Suppressor macrophage (primary cell): ENCODE results near the gene PTGIS.

Source experiments
- DNase-seq, 4 experiments: peaks; one replicate each; pipeline ENCODE4 v3.0.0-alpha.2; 2020 to 2022

PTGIS gene

DNA sequence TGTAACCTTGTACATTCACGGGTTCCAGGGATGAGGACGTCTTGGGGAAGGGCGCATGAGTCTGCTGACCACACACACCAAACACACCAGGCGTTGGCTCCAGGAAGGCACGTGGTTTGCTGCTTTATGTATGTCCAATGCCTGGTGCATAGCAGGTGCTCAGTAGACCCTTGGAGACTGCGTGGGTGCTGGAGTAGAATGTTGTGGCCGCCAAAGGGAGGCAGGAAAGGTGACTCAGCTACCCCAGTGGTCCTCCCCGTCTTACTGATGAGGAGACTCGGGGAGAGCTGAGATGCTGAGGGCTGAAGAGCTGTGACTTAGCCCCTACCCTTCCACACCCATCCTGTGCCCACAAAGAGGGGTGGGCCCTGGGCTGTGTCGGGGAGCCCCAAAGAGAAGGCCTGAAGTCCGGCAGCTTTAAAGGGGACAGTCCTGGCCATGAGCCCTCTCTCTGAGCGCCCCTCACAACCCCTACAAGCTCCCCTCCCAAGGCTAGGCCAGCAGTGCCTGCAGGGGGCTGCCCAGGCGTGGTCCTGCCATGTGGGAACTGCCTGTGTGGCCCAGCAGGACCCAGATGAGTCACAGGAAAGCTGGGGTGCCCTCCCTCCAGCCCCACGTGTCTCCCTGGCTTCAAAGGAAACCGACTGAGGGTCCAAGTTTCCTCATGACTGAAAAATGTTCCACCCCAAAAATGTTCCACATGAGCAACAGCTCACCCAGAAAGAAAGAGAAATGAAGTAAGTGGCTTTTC, 28.0 kb upstream of the PTGIS start:
- DNase-seq, result no peak

- DNase-seq, result no peak
Observed at GRCh38 chr20:49595346-49595745, 27.4 kb upstream of the PTGIS start.

DNA sequence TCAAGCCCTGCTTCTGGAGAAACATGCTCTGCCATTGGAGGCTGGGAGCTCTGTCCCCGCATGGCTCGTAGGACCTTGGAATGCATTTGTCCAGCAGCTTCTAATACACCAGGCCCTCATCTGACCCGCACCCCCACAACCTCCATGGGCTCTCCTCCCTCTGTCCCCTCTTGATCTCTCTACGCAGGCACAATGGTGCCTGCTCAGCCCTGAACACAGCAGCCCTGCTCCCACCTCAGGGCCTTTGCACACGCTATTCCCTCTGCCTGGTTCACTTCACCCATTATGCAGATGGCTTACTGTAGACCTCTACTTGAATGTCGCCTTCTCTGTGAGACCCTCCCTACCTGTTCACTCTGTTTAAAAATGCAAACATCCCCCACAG, 27.0 kb upstream of the PTGIS start:
- DNase-seq, result no peak

GRCh38 chr20:49594143-49594930, 26.4 kb upstream of the PTGIS start:
- no peak for DNase-seq

DNA sequence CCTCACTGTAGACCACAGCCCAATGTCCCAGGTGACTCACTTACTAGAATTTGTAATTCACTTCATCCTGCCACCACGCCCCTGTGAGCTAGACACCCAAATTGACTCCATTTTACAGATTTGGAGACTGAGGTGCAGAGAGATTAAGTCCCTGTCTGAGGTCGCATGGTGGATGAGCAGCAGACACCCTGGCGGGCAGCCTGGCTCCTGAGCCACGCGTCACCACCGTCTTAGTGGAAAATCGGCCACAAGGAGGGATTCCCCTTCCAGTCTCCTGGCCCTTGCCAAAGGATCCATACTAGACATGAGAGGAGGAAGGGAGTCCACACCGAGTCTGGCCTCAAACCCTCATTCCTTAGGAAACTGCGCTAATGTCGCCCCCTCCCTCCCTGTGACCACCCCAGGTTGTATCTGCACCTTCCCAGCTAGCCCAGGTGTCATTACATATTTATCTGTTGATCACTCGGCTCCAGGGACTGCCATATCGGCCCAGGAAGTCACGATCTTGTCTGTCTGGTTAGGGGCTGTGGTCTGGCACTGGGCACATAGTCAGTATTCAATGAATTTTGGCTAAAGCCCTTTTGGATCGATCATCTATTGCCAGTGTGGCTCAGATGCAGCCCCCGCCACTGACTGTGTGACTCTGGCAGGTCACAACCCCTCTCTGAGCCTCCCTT, 25.7 kb upstream of the PTGIS start:
- DNase-seq, result no peak

DNA sequence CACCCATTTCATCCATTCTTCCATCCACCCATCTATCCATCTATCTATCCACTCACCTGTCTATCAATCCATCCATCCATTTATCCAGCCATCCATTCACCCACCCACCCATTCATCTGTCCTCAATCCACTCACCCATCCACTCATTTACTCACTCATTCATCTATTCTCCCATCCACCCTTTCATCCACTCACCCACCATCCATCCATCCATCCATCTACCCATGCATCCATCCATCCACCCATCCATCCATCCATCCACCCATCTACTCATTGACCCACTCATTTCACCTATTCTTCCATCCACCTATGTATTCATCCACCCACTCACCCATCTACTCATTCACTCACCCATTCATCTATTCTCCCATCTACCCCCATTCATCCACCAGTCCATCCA, 24.2 kb upstream of the PTGIS start:
- DNase-seq, result no peak

DNA sequence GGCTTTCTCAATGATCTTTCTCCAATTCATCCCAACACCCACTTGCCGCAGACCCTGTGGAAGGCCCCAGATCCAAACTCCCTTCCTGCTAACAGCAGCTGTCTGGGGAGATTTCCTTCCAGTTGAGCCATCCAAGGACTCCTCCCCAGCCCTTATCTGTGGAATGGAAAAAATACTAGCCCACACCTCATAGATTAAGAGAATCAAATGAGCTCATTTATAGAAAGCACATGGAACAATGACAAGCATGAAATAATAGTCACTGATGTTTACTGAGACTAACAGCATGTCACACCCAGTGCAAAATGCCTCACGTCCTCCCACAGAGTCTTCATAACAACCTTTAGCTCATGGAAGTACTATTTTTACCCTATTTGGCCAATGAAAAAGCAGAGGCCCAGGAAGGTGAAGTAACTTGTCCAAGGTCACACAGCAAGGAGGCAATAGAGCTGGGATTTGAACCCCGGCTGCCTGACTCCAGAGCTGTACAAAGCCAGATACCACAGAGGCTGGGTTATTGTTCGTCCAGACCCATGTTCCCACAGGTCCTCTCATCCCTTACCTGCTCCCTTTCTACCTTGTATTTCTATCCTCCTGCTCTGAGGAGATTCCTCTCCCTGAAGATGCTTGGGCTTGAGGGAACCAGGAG, 23.4 kb upstream of the PTGIS start:
- no peak for DNase-seq

DNA sequence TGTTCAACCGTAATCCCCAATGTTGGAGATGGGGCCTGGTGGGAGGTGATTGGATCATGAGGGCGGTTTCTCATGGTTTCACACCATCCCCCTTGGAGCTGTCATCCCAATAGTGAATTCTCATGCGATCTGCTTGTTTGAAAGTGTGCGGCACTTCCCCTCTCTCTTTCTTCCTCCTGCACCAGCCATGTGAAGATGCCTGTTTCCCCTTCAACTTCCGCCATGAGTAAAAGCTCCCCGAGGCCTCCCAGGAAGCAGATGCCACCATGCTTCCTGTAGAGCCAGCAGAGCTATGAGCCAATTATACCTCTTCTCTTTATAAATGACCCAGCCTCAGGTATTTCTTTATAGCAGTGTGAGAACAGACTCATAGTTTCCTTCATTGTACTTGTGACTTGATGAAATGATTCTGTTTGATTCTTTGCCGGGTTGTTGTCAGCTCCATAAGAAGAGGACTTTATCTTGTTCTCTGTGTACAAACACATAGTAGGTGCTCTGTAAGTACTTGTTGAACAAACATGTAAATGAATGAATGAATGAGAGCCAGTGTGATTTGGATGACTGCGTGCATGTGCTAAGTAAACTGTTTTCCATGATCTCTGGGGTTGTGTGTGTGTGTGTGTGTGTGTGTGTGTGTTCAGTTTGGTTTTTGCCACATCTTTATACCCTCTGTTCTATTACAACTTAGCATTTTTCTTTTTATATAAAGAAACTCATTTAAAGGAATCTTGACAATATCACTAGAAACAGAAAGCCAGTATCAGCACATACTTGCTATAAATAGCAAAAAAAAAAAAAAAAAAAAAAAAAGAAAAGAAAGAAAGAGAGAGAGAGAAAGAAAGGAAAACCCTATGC, 22.5 kb upstream of the PTGIS start:
- peak in 3 of 4 experiments; percentile 36 to 44 (median 42) for DNase-seq

GRCh38 chr20:49589747-49590146, 21.8 kb upstream of the PTGIS start:
- no peak for DNase-seq

- no peak for DNase-seq
Observed at GRCh38 chr20:49587111-49587570, 19.2 kb upstream of the PTGIS start.

DNA sequence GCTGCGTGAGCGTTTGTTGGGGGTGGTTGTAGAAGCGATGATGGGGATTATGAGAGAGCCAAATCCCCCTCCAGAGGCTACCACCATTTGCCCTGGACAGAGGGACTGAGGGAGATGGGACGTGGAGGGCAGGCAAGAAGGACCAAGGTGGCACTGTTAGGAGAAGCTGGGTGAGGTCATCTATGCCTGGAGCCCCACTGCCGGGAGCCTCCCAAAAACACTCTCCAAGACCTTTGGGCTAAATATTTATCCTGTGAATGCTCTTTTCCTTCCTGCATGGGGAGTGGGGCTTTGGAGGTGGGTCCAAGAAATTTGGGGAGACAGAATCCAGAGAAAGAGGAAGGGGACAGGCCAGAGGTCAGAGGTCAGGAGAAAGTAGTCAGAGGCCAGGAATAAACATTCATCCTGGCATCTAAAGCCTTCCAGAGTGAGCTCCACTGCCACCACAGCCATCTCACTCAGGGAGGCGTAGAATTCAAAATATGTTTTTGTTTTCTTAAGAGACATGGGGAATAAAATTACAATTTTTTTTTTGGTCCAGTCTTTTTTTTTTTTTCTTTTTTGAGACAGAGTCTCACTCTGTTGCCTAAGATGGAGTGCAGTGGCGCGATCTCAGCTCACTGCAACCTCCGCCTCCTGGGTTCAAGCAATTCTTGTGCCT, 17.8 kb upstream of the PTGIS start:
- no peak for DNase-seq

DNA sequence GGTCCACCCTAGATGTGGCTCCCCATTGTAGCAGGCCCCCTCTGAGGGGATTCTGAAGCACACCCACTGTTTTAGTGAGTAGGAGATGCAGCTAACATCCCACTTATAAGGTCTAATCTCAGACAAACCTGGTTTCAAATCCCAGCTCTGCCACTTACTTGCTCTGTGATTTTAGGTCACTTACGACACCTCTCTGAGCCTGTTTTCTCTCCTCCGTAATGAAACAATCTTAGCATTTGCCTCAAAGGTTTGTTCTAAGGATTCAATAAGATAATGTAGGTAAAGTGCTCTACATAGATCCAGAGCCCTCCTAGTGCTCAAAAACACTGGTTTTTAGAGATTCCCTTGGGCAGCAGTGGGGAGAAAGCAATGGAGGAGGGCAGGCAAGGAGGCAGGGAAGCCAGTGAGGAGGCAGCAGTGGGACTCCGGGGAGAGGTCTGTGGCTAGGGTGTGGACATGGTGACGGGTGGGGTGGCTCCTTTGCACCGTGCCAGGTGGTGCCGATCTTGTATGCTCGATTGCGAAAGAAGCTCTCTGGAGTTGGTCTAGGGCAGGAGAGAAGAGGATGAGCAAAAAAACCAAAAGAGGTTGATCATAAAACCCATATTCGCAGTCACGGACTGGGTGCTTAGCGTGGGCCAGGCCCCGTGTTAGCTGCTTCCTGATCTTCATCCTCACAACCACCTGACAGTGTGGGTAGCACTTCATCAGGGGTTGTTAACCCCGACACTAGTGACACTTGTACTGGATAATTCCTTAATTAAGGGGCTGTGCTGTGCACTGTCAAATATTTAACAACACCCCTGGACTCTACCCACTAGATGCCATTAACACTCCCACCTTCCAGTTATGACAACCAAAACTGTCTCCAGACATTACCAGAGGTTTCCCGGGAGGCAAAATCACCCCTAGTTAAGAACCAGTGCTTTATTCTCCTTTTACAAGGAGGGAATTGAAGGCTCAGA, 16.8 kb upstream of the PTGIS start:
- DNase-seq, result no peak

DNA sequence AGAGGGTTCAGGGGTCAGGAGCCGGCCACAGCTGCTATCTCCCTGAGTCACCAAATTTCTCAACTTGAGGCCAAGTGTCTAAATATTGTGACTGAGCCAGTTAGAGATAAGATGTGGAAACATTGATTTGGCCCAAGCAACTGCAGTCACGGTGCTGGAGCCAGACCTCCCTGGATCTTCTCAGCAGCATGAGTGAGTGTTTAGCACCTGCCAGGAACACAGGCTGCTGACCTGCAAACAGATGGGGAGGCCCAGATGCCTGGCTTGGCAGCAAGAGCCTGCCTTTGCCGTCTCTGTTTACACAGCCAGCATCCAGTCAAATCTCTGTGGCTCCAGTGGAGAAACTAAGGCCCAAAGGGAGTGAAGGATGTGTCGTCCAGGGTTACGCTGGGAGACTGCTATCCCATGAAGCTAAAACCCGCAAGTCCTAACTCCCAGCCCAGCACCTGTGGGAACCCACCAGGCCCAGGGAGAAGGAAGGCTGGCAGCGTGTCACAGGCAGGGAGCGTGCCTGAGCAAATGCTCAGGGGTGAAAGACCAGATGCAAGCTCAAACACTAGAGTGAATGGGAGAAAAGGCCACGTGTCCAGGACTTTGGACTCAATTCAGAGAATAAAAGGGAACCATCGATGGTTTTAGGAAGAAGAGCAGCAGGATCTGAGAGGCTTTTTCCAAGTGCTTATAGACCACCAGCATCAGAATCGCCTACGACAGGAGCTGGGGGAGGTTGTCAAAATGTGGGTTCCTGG, 15.9 kb upstream of the PTGIS start:
- DNase-seq, result peak; percentile 50 to 71 (median 62)

GRCh38 chr20:49583343-49583668, 15.4 kb upstream of the PTGIS start:
- DNase-seq, result no peak

DNA sequence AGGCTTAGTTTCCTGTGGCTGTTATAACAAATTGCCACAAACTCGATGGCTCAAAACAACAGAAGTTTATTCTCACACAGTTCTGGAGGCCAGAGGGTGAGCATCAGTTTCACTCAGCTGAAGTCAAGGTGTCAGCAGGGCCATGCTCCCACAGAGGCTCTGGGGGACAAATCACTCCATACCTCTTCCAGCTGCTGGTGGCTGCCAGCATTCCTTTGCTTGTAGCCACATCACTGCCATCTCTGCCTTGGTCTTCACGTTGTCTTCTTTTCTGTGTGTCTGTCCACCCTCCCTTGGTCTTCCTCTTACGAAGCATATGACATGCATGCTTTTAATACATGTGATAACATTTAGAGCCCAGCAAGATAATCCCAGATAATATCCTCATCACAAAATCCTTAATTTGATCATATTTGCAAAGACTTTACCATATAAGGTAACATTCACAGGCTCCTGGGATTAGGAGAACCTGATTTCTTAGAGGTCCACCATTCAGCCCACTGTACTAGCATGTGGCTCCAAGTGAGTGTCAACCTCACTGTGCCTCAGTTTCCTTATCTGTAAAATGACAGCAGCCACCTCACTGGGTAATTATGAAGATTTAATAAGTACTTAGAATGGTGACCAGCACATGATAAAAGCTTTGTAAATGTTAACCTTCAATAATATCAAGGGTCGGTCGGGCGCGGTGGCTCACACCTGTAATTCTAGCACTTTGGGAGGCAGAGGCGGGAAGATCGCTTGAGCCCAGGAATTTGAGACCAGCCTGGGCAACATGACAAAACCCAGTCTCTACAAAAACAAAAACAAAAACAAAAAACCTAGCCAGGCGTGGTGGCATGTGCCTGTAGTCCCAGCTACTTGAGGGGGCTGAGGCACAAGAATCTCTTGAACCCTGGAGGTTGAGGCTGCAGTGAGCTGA, 14.7 kb upstream of the PTGIS start:
- no peak for DNase-seq

DNA sequence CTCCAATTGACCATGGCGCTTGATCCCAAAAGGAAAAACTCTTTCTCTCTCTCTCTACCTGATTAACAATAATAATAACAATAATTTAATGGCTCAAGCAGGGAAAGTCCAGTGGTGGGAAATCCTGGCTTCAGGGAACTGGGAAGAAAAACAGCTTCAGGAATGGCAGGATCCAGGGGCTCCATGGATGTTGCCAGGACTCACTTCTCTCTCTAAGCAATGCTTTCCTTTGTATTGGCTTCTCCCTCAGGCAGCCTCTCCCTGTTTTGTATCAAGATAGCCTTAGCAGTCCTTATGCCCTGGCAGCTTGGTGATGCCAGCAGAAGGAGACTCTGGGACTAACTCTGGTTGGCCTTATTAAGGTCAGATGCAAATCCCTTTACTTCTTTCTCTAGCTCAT, 13.5 kb upstream of the PTGIS start:
- DNase-seq, result no peak

- no peak for DNase-seq
Observed at GRCh38 chr20:49580813-49581174, 12.9 kb upstream of the PTGIS start.
